Esophagus squamous epithelium (tissue), 5 donors: ENCODE measurements around the gene SNX2. TPM values are rescaled to one million over a fixed set of nuclear protein-coding genes. Genes with fewer than 3 reads are reported as not detected.

ENCODE experiments used
- DNase-seq: peaks from one replicate; lab custom pipeline; 2025; lab: John Stamatoyannopoulos, UW
- H3K27ac ChIP-seq, 4 donors: fragments of 200-600 bp; sonication (generic); one replicate each; pipeline ENCODE4 v1.5.1; 2016 to 2019; ENCODE audit warnings: mild to moderate bottlenecking in 1 of 4
- H3K27me3 ChIP-seq, 4 donors: fragments of 200-600 bp; sonication (generic); 1 replicate in 3 of 4; 2 replicates in 1 of 4; pipeline versions ENCODE4 v1.5.1 to v1.6.0; 2017 to 2021; ENCODE audit warnings: antibody characterized with exemption in 1 of 4
- H3K36me3 ChIP-seq, 3 donors: fragments of 200-600 bp; sonication (generic); one replicate each; pipeline ENCODE4 v1.5.1; 2016 to 2019
- H3K4me1 ChIP-seq, 3 donors: fragments of 200-600 bp; sonication (generic); one replicate each; pipeline ENCODE4 v1.5.1; 2017 to 2019
- H3K4me3 ChIP-seq, 4 donors: fragments of 200-600 bp; sonication (generic); 1 replicate in 3 of 4; 2 replicates in 1 of 4; pipeline ENCODE4 v1.5.1; 2016 to 2019; ENCODE audit warnings: mild to moderate bottlenecking in 2 of 4, moderate library complexity in 1 of 4
- H3K9me3 ChIP-seq, 3 donors: fragments of 200-600 bp; sonication (generic); one replicate each; pipeline ENCODE4 v1.5.1; 2016 to 2019
- POLR2A ChIP-seq, 4 donors: fragments of 450-650 bp; IDR thresholded peaks; one replicate each; pipeline ENCODE4 v1.6.1; 2017; ENCODE audit warnings: antibody characterized with exemption in 4 of 4, mild to moderate bottlenecking in 4 of 4, moderate library complexity in 3 of 4
- WGBS, 2 donors: methylation state at CpG; one replicate each; pipeline ENCODE4 v1.1.5; 2018; 5-methylcytosine and 5-hydroxymethylcytosine counted together
- intact Hi-C: fragments of 100-400 bp; cut with DNase I; formaldehyde crosslinking; loops from one replicate; pipeline ENCODE4 v1.15.0; 2022
- total RNA-seq, 4 donors: library from RNA; depleted of rRNA; stranded (reverse); fragments of >200 nt; gene quantifications; one replicate each; pipeline ENCODE4 v1.1.0, GENCODE V29; 2016
- TF ChIP-seq, protein P1 (sequence below), 6 experiments: fragments of 450-650 bp in 4 of 6; fragments of 200-600 bp in 2 of 6; sonication (generic) in 2 of 6; IDR thresholded peaks; one replicate each; pipeline ENCODE4 v1.5.1; 2016 to 2019; ENCODE audit warnings: antibody characterized with exemption in 6 of 6, mild to moderate bottlenecking in 4 of 6, moderate library complexity in 4 of 6
- donor health status: DM: yes; HTN: yes; CAD: no.

Gene SNX2
- total RNA-seq, 4 donors from 2014 or later, result 33.9 to 64.7 (median 49.1) TPM

DNA sequence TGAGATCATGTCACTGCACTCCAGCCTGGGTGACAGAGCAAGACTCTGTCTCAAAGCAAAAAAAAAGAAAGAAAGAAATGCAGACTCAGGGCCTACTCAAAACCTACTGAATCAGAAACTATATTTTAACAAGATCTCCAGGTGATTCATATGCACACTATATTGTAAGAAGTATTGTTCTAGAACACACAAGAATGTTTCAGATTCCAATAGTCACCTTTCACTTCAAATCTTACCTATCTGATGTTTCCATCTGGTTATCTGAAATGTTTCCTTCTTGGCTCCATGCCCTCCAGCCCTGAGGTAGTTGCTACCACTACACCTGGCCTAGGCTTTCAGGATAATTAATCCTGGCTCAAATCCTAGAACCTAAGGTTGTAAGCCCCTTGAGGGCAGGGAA is 36.8 kb upstream of the SNX2 start:
- TF ChIP-seq POLR2A (IDR thresholded peaks at IDR 0.05), result no peak
- TF ChIP-seq, protein P1, sequence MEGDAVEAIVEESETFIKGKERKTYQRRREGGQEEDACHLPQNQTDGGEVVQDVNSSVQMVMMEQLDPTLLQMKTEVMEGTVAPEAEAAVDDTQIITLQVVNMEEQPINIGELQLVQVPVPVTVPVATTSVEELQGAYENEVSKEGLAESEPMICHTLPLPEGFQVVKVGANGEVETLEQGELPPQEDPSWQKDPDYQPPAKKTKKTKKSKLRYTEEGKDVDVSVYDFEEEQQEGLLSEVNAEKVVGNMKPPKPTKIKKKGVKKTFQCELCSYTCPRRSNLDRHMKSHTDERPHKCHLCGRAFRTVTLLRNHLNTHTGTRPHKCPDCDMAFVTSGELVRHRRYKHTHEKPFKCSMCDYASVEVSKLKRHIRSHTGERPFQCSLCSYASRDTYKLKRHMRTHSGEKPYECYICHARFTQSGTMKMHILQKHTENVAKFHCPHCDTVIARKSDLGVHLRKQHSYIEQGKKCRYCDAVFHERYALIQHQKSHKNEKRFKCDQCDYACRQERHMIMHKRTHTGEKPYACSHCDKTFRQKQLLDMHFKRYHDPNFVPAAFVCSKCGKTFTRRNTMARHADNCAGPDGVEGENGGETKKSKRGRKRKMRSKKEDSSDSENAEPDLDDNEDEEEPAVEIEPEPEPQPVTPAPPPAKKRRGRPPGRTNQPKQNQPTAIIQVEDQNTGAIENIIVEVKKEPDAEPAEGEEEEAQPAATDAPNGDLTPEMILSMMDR (IDR thresholded peaks at IDR 0.05), result no peak
- Histone ChIP-seq H3K36me3 (no peaks in the 10 kb centered on the region), H3K4me3 (no peak overlapping the region), H3K27ac (no peak overlapping the region), H3K4me1 (peaks cover 0 to 6% (median 0%) of the 10 kb centered on the region in 3 donors), H3K27me3 (no peaks in the 10 kb centered on the region), H3K9me3 (no peaks in the 10 kb centered on the region)
- DNase-seq, result no peak
- intact Hi-C loops, result no loop called here

- TF ChIP-seq, protein P1 (IDR thresholded peaks at IDR 0.05), result no peak
- no peak for TF ChIP-seq POLR2A (IDR thresholded peaks at IDR 0.05)
- H3K36me3 ChIP-seq, result no peaks in the 10 kb centered on the region
- WGBS, 2 donors, result 50 to 73% methylated on average over 2 of the region's 2 CpGs
- peaks cover 0 to 2% (median 0%) of the 10 kb centered on the region in 3 donors for H3K4me1 ChIP-seq
- no peak overlapping the region for H3K4me3 ChIP-seq
- no peaks in the 10 kb centered on the region for H3K27me3 ChIP-seq
- no peak for DNase-seq
- no peaks in the 10 kb centered on the region for H3K9me3 ChIP-seq
- intact Hi-C loops, result no loop called here
- H3K27ac ChIP-seq, result no peak overlapping the region
Measured at GRCh38 chr5:122741681-122742080, 33.2 kb upstream of the SNX2 start.

DNA sequence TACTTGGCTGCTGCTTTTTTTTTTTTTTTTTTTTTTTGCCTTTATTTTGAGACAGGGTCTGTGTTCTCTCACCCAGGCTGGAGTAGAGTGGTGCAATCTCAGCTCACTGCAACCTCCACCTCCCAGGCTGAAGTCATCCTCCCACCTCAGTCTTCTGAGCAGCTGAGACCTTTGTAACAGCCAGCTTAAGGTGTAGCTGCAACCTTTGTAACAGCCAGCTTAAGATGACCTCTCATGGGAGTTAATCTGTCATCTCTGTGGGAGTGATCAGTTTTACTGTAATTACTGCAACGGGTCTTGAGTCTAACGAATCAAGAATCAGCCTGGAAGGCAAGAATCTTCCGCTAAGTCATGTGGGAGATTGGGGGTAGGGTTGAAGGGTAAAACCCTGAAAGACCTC is 31.6 kb upstream of the SNX2 start:
- Histone ChIP-seq H3K4me1 (no peaks in the 10 kb centered on the region), H3K9me3 (no peaks in the 10 kb centered on the region), H3K27ac (no peak overlapping the region), H3K4me3 (no peak overlapping the region), H3K27me3 (no peaks in the 10 kb centered on the region), H3K36me3 (no peaks in the 10 kb centered on the region)
- intact Hi-C loops, result no loop called here
- 74 to 93% methylated on average over 3 of the region's 3 CpGs for WGBS, 2 donors
- no peak for DNase-seq
- TF ChIP-seq, protein P1 (IDR thresholded peaks at IDR 0.05), result no peak
- no peak for TF ChIP-seq POLR2A (IDR thresholded peaks at IDR 0.05)

- H3K9me3 ChIP-seq, result no peaks in the 10 kb centered on the region
- no peak overlapping the region for H3K4me3 ChIP-seq
- DNase-seq, result no peak
- intact Hi-C loops, result no loop called here
- no peaks in the 10 kb centered on the region for H3K27me3 ChIP-seq
- H3K4me1 ChIP-seq, result no peaks in the 10 kb centered on the region
- no peak overlapping the region for H3K27ac ChIP-seq
- WGBS, 2 donors, result 79 to 83% methylated on average over 2 of the region's 2 CpGs
- H3K36me3 ChIP-seq, result no peaks in the 10 kb centered on the region
- TF ChIP-seq, protein P1 (IDR thresholded peaks at IDR 0.05), result no peak
- TF ChIP-seq POLR2A (IDR thresholded peaks at IDR 0.05), result no peak
Measured at GRCh38 chr5:122745597-122745996, 29.3 kb upstream of the SNX2 start.

GRCh38 chr5:122749886-122750285 is 25.0 kb upstream of the SNX2 start:
- H3K4me1 ChIP-seq, result no peaks in the 10 kb centered on the region
- H3K27ac ChIP-seq, result no peak overlapping the region
- intact Hi-C loops, result no loop called here
- no peaks in the 10 kb centered on the region for H3K27me3 ChIP-seq
- 14 to 38% methylated on average over 2 of the region's 2 CpGs for WGBS, 2 donors
- TF ChIP-seq, protein P1 (IDR thresholded peaks at IDR 0.05), result no peak
- no peak for TF ChIP-seq POLR2A (IDR thresholded peaks at IDR 0.05)
- H3K36me3 ChIP-seq, result no peaks in the 10 kb centered on the region
- no peak for DNase-seq
- no peak overlapping the region for H3K4me3 ChIP-seq
- H3K9me3 ChIP-seq, result no peaks in the 10 kb centered on the region
